GM18505 (cell line): ENCODE results near the gene ATF7.

Source experiments
- ATAC-seq: cut with Tn5 transposase; IDR thresholded peaks from one replicate; pipeline ENCODE4 v1.9.1; 2021; ENCODE audit not compliant: unreplicated experiment
- POLR2A ChIP-seq: IDR thresholded peaks from 4 replicates; pipeline ENCODE4 v1.6.1; 2011; ENCODE audit warnings: borderline replicate concordance; ENCODE audit not compliant: insufficient read depth, insufficient read length; ENCODE audit errors: extremely low read depth

The ATF7 gene

DNA sequence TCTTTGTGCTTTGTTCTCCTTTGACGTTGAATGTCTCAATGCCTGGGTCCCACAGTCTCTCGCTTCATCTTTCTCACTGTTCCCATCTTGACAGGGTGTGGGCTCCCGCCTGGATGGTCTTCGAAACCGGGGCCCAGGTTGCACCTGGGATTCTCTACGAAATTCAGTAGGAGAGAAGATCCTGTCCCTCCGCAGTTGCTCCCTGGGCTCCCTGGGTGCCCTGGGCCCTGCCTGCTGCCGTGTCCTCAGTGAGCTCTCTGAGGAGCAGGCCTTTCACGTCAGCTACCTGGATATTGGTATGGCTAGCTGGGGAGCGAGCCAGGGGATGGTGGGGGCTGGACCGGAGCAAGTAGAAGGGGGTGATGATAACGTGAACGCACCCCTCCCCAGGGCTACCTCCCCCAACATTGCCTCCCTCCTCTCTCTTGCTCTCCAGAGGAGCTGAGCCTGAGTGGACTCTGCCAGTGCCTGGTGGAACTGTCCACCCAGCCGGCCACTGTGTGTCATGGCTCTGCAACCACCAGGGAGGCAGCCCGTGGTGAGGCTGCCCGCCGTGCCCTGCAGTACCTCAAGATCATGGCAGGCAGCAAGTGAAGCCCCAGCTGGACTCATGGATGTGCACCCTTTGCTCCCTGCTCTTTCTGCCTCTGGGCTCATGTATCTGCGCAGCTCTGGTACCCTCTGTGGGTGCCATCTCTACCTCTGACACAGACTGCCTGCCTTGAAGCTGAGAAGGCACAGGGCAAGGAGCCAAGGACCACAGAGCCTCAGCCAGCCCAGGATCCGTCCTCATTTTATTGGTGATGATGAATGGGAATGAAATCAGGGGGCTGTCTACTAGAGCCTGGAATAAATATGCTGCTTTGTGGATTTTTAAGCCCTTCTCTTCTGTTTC lies 120.4 kb downstream of the ATF7 start:
- TF ChIP-seq POLR2A, result no peak
- ATAC-seq, result no peak

- ATAC-seq, result no peak
- no peak for TF ChIP-seq POLR2A
These were observed 121.1 kb downstream of the ATF7 start for GRCh38 chr12:53505086-53505485.

GRCh38 chr12:53504004-53504920 lies 121.9 kb downstream of the ATF7 start:
- ATAC-seq, result no peak
- no peak for TF ChIP-seq POLR2A

DNA sequence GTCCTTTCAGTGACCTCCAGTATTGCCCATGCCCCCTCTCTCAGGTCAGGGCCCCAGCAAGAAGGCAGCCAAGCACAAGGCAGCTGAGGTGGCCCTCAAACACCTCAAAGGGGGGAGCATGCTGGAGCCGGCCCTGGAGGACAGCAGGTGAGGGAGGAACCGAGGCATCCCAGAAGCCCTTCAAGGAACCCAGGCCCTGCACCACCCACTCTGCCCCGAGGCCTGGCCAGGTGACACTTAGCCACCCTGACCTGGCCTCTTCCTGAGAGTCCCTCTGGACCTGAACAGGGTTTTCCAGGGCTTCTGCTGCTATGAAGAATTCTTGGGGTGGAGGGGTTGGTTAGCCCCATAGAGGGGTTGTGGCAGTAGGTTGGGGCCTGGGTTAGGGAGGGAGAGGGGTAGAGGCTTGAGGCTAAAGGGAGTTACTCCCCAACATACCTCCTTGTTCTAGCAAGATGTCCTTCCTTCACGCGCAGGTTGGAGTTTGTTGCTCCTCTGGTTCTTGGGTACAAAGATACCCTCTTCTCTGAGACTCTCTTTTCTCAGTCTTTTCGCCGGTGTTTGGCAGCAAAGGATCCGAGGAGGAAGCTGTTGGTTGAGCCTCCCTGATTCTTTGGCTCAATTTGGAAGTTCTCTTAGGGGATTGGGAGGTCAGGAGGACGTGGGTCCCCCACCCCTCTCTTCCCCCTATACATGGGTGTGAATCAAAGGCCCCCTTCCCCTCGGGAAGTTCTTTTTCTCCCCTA lies 123.0 kb downstream of the ATF7 start:
- no peak for TF ChIP-seq POLR2A
- no peak for ATAC-seq

DNA sequence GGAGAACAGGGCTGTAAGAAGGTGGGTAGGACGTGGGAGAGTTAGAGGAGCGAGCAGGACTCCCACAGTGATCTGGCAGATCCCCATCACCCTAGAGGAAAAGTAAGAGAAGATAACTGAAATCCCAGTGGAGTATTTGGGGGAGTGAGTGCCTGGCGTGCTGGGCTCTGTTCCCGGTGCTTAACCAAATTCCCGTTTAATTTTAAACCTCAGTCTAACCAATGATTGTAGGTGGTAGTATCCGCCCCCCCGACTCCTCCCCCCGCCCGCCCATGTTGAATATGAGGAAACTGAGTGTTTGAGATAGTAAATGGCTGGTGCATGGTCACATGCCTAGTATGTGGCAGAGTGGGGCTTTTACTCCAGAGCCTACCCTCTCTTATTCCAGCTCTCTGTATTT lies 123.9 kb downstream of the ATF7 start:
- ATAC-seq, result no peak

DNA sequence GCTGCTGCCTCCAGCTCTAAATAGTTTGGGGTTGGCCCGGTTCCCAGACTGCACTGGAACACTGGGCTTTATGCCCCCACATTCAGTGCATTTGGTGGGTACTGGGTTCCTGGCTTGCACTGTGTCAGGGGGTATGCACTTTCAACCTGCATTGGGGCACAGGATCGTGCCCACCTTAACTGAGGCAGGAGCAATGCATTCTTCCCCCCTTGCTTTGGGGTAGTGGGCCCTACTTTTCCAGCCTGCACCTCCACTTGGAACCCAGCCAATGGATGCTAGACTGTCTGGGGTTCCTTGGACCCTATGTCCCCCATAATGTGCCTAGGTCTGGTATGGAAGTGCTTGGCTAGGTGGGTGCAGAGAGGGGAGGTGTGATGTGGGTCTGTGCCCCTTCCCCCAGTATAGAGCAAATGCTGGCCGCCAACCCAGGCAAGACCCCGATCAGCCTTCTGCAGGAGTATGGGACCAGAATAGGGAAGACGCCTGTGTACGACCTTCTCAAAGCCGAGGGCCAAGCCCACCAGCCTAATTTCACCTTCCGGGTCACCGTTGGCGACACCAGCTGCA lies 124.5 kb downstream of the ATF7 start:
- ATAC-seq, result no peak
- TF ChIP-seq POLR2A, result no peak

More for the DNA sequence above, 123.9 kb downstream of the ATF7 start:
- TF ChIP-seq POLR2A, result no peak

GRCh38 chr12:53500776-53501614 lies 125.2 kb downstream of the ATF7 start, which contains the start of gene TARBP2:
TSS of gene TARBP2 (plus strand) at chr12:53501283. CDS start at chr12:53501409, 126 bp downstream.
- peak; percentile 87 for TF ChIP-seq POLR2A
- peak; percentile 66 for ATAC-seq

DNA sequence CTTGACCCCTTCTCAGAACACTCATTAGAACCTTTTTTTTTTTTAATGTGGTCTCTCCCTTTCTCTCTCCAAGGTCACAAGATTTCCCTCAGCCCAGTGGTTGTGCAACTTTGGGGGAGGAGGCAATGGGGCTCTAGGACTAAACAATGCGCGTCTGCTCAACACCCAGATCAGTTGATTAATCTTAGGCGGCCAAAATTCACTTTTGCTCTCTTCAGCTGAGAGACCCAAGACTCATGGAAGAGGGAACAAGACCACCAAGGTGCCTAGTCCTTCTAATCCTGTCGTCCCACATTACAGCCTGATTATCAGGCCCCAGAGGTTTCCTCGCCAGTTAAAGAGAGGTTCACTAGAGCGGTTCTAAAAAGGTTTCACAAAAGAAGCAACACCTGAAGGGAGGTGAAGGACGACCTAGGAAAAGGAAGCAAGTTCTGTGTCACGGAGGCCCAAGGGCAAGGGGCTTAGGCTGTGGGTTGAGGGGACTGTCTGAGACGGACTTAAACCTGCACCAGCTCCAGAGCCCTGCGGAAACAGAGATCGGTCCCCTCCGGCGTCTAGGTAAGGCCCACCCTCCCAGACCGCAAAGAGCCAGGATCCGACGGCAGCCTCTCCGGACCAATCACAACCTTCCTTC lies 125.9 kb downstream of the ATF7 start:
- no peak for ATAC-seq
- TF ChIP-seq POLR2A, result peak; percentile 81

DNA sequence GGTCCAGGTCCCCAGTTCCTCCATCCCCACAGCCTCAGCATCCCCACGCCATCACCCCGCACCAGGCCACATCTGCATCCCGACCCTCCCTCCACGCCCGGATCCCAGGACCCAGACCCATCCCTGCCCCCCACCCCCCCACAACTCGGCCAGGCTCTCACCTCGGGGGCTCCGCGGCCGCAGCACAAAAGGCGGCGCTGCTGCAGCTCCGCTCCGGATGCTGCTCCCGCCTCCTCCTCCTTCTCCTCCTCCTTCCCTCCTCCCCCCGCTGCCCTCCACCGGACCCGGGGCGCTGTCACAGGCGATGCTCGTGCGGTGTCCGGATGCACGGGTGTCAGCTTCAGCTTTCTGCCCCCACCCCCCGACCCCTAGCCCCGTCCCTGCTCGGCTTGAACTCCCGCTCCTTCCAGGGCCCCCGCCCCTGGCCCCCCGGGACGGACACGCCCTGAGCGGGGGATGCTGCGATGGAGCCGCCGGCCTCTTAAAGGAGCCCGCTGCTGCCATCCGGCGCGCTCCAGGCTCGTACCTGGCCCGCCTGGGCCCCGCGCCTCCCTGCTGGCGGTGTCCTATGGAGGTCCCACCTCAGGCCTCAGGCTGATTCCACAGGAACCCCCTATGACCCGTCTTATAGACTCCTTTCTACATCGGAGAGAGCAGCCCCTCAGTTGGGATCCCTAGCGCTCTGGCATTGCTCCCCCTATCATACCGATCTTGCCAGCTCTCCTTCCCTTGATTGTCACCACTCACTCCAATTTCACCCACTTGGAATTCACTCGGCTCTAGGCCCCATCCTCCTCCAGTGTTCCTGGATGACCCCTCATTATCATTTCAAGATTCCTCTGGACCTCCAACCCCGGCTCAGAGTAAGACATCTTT lies 126.7 kb downstream of the ATF7 start, which contains the start of gene MAP3K12:
MAP3K12 (minus strand) TSS at position 193 of the 876 bp plus-strand sequence. CDS start 12,067 bp downstream, outside the sequence.
- no peak for ATAC-seq
- no peak for TF ChIP-seq POLR2A

DNA sequence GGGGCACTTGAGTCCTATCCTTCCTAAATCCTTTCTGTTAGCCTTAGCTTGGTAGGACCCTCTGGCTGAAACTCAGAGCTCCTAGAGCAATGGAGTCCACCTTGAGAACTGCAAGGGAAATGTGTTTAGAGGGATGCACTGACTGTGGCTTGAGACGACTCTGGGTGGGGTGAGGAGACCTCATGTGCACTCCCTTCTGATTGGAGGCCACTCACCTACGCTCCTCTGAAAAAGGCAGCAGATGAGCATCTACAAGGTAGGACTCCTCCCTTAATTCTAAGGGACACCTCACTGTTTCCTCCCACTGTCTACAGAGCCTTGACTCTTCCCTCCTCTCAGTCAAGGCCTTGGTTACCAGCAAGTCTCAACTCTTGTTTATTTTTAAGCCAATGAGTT lies 127.9 kb downstream of the ATF7 start:
- TF ChIP-seq POLR2A, result no peak
- no peak for ATAC-seq
